DOHH2 (cell line): ENCODE results near the gene CCDC6.

Source experiments
- EZH2phosphoT487 ChIP-seq: fragments of 200-600 bp; sonication (generic); IDR thresholded peaks from 2 replicates; pipeline ENCODE4 v1.6.1; 2017; ENCODE audit warnings: borderline replicate concordance, mild to moderate bottlenecking, antibody characterized with exemption, low read length, moderate library complexity, mixed read lengths
- TF ChIP-seq, protein P1 (sequence below): fragments of 200-600 bp; sonication (generic); IDR thresholded peaks from one replicate; pipeline ENCODE4 v1.5.1; 2014; ENCODE audit warnings: antibody characterized with exemption, mild to moderate bottlenecking, low read depth, low read length; ENCODE audit not compliant: poor library complexity, severe bottlenecking

- TF ChIP-seq, protein P1, sequence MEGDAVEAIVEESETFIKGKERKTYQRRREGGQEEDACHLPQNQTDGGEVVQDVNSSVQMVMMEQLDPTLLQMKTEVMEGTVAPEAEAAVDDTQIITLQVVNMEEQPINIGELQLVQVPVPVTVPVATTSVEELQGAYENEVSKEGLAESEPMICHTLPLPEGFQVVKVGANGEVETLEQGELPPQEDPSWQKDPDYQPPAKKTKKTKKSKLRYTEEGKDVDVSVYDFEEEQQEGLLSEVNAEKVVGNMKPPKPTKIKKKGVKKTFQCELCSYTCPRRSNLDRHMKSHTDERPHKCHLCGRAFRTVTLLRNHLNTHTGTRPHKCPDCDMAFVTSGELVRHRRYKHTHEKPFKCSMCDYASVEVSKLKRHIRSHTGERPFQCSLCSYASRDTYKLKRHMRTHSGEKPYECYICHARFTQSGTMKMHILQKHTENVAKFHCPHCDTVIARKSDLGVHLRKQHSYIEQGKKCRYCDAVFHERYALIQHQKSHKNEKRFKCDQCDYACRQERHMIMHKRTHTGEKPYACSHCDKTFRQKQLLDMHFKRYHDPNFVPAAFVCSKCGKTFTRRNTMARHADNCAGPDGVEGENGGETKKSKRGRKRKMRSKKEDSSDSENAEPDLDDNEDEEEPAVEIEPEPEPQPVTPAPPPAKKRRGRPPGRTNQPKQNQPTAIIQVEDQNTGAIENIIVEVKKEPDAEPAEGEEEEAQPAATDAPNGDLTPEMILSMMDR, result no peak
- TF ChIP-seq EZH2phosphoT487, result no peak
Measured at GRCh38 chr10:59770689-59771088, 135.7 kb downstream of the CCDC6 start.
